Measurements from ENCODE around the gene CFAP251. TPM values are rescaled to one million over a fixed set of nuclear protein-coding genes. Genes with fewer than 3 reads are reported as not detected.
A peak's percentile ranks its signal among the peaks of the same experiment; 100 is the strongest.
"Not testable (repeated sequence)": the region's sequence is repeated elsewhere in the genome, so short reads cannot be mapped to it uniquely, and the experiment has no call there.

CFAP251 gene
- total and polyA plus RNA-seq, 2 donors (not counting 3 experiments of a cell fraction or from before 2014, with no cell fraction given) = 3.3 to 4.0 TPM

- Histone ChIP-seq H3K4me1 (ENCODE audit: control insufficient read depth, extremely low read depth, insufficient read depth, low read length) (peaks cover 20% of the 10 kb centered on the region), H2AFZ (ENCODE audit: low read depth, low read length) (peak overlapping the region; percentile 21), H3K79me2 (ENCODE audit: control insufficient read depth, insufficient read depth, low read length) (peaks cover 34% of the 10 kb centered on the region), H3K27ac (ENCODE audit: insufficient read depth, low read depth, low read length) (peak overlapping the region; percentile 26), H3K9me3 (replicated peaks; ENCODE audit: control insufficient read depth, insufficient read depth, low read length) (no peaks in the 10 kb centered on the region), H3K27me3 (ENCODE audit: control insufficient read depth in 2 of 2, insufficient read depth in 2 of 2, low read length in 2 of 2) (no peaks in the 10 kb centered on the region), H3K36me3 (ENCODE audit: control insufficient read depth in 2 of 2, extremely low read depth in 1 of 2, insufficient read depth in 2 of 2, low read length in 2 of 2) (no peaks in the 10 kb centered on the region), H3K9me1 (replicated peaks; ENCODE audit: control insufficient read depth, extremely low read depth, insufficient read depth, low read length) (no peaks in the 10 kb centered on the region), H3K4me3 (replicated peaks in 1 of 3; ENCODE audit: insufficient read depth in 1 of 3, low read depth in 1 of 3, low read length in 3 of 3) (peak overlapping the region; percentile 25 to 90 (median 82)), H4K20me1 (replicated peaks; ENCODE audit: control insufficient read depth, extremely low read depth, insufficient read depth, low read length) (no peaks in the 10 kb centered on the region), H3K9ac (replicated peaks; ENCODE audit: extremely low read depth, insufficient read depth, low read length) (peak overlapping the region; percentile 57), H3K4me2 (ENCODE audit: insufficient read depth, low read length) (peak overlapping the region; percentile 71)
- FAIRE-seq = no peak
- ChIA-PET POLR2A (no interaction called here), CTCF (interaction anchor here (1.2 to 7.4 kb wide), 4 partner anchors 9 to 94 kb away, joined by 4 to 101 read pairs (median 8); partner anchors contain the start of gene RHOF)
- dilution Hi-C loops (cut with MboI; ENCODE audit: extremely low pct_ligation_motif_present, low sequenced_read_pairs) = no loop called here
- intact Hi-C loops (cut with micrococcal nuclease) = loop anchor here (1.0 to 2.0 kb wide), 4 partner anchors 30 to 192 kb away; partner anchors contain the start of gene CFAP251
- DNase-seq (ENCODE audit: low read depth, low spot score) = no peak
- BruUV-seq (replicated peaks) = no TSS peak
- TF ChIP-seq CTCF (IDR thresholded peaks at IDR 0.05; ENCODE audit: extremely low read depth in 1 of 2, insufficient read depth in 1 of 2, low read depth in 1 of 2, low read length in 2 of 2) (no peak), JUN (IDR thresholded peaks at IDR 0.05; ENCODE audit: borderline replicate concordance, insufficient read depth, insufficient read length, low read depth) (no peak), MAX (IDR thresholded peaks at IDR 0.05; ENCODE audit: insufficient read depth, insufficient read length) (no peak), FOS (IDR thresholded peaks at IDR 0.05; ENCODE audit: borderline replicate concordance, insufficient read depth, low read length) (no peak), GATA2 (IDR thresholded peaks at IDR 0.05; ENCODE audit: insufficient read depth, insufficient read length, low read depth, low read length) (no peak), EZH2 (IDR thresholded peaks at IDR 0.05; ENCODE audit: borderline replicate concordance, low read depth, low read length, severe bottlenecking) (no peak), POLR2A (IDR thresholded peaks at IDR 0.05; ENCODE audit: low read depth, low read length) (no peak), MYC (IDR thresholded peaks at IDR 0.05; ENCODE audit: low read depth, low read length) (no peak), POLR2AphosphoS5 (IDR thresholded peaks at IDR 0.05; ENCODE audit: insufficient read depth, low read depth, low read length) (no peak)
These were observed 29.1 kb upstream of the CFAP251 start for GRCh38 chr12:121889274-121889624.

GRCh38 chr12:121889661-121890060 is 28.7 kb upstream of the CFAP251 start:
- Histone ChIP-seq H3K4me3 (replicated peaks in 1 of 3; ENCODE audit: insufficient read depth in 1 of 3, low read depth in 1 of 3, low read length in 3 of 3) (peak overlapping the region; percentile 25 to 90 (median 82)), H3K4me1 (ENCODE audit: control insufficient read depth, extremely low read depth, insufficient read depth, low read length) (peaks cover 20% of the 10 kb centered on the region), H3K9ac (replicated peaks; ENCODE audit: extremely low read depth, insufficient read depth, low read length) (peak overlapping the region; percentile 57), H3K79me2 (ENCODE audit: control insufficient read depth, insufficient read depth, low read length) (peaks cover 38% of the 10 kb centered on the region), H3K4me2 (ENCODE audit: insufficient read depth, low read length) (peak overlapping the region; percentile 71)
- H3K9me3 ChIP-seq (replicated peaks; ENCODE audit: control insufficient read depth, insufficient read depth, low read length); dilution Hi-C loops (cut with MboI; ENCODE audit: extremely low pct_ligation_motif_present, low sequenced_read_pairs); BruUV-seq (replicated peaks); H3K36me3 ChIP-seq (ENCODE audit: control insufficient read depth in 2 of 2, extremely low read depth in 1 of 2, insufficient read depth in 2 of 2, low read length in 2 of 2); H3K27ac ChIP-seq (ENCODE audit: insufficient read depth, low read depth, low read length); H3K9me1 ChIP-seq (replicated peaks; ENCODE audit: control insufficient read depth, extremely low read depth, insufficient read depth, low read length); H4K20me1 ChIP-seq (replicated peaks; ENCODE audit: control insufficient read depth, extremely low read depth, insufficient read depth, low read length); DNase-seq (ENCODE audit: low read depth, low spot score); POLR2A ChIA-PET; H3K27me3 ChIP-seq (ENCODE audit: control insufficient read depth in 2 of 2, insufficient read depth in 2 of 2, low read length in 2 of 2); FAIRE-seq; H2AFZ ChIP-seq (ENCODE audit: low read depth, low read length): not testable (repeated sequence)
- CTCF ChIA-PET = interaction anchor here (1.8 to 7.4 kb wide), 2 partner anchors 87 to 94 kb away, joined by 7 to 101 read pairs; partner anchors contain the start of gene RHOF
- intact Hi-C loops (cut with micrococcal nuclease) = loop anchor here (1.0 to 2.0 kb wide), 4 partner anchors 29 to 192 kb away; partner anchors contain the start of gene CFAP251
